Parathyroid adenoma (tissue), 2 donors: ENCODE data around the gene RAN.
"Not testable (repeated sequence)": the region's sequence is repeated elsewhere in the genome, so short reads cannot be mapped to it uniquely, and the experiment has no call there.

Source experiments
- H2AFZ ChIP-seq: fragments of 300-600 bp; sonication (generic); one replicate; pipeline ENCODE4 v1.7.0; 2017; ENCODE audit warnings: antibody characterized with exemption, mild to moderate bottlenecking
- H3K27ac ChIP-seq: fragments of 300-600 bp; sonication (generic); one replicate; pipeline ENCODE4 v1.7.0; 2017
- H3K27me3 ChIP-seq: fragments of 300-600 bp; sonication (generic); one replicate; pipeline ENCODE4 v1.7.0; 2017; ENCODE audit warnings: low read length; ENCODE audit not compliant: control insufficient read depth, insufficient read depth
- H3K36me3 ChIP-seq: fragments of 300-600 bp; sonication (generic); one replicate; pipeline ENCODE4 v1.7.0; 2017; ENCODE audit warnings: low read length; ENCODE audit not compliant: control insufficient read depth, insufficient read depth
- H3K4me1 ChIP-seq: fragments of 300-600 bp; sonication (generic); one replicate; pipeline ENCODE4 v1.7.0; 2017; ENCODE audit warnings: control low read depth
- H3K4me2 ChIP-seq: fragments of 300-600 bp; sonication (generic); one replicate; pipeline ENCODE4 v1.7.0; 2017; ENCODE audit warnings: low read length
- H3K4me3 ChIP-seq: fragments of 300-600 bp; sonication (generic); one replicate; pipeline ENCODE4 v1.7.0; 2017; ENCODE audit warnings: low read depth, low read length
- H3K79me2 ChIP-seq: fragments of 300-600 bp; sonication (generic); one replicate; pipeline ENCODE4 v1.7.0; 2017; ENCODE audit warnings: control low read depth
- H3K9ac ChIP-seq: fragments of 300-600 bp; sonication (generic); one replicate; pipeline ENCODE4 v1.7.0; 2017; ENCODE audit warnings: mild to moderate bottlenecking
- H3K9me3 ChIP-seq: fragments of 300-600 bp; sonication (generic); one replicate; pipeline ENCODE4 v1.7.0; 2017; ENCODE audit warnings: low read length; ENCODE audit not compliant: control insufficient read depth
- CTCF ChIP-seq: fragments of 300-600 bp; sonication (generic); IDR thresholded peaks from one replicate; pipeline ENCODE4 v1.7.0; 2017; ENCODE audit warnings: antibody characterized with exemption, mild to moderate bottlenecking
- donor health status: primary hyperparathyroidism.

Gene RAN

GRCh38 chr12:130879781-130880389 lies 8.0 kb downstream of the RAN start:
- no peak overlapping the region for H3K9ac ChIP-seq

GRCh38 chr12:130880411-130880885 lies 8.6 kb downstream of the RAN start:
- H3K27ac ChIP-seq: no peak overlapping the region
- H3K4me1 ChIP-seq: no peaks in the 10 kb centered on the region
- no peak overlapping the region for H3K4me3 ChIP-seq
- no peak overlapping the region for H3K4me2 ChIP-seq
- no peak overlapping the region for H3K9ac ChIP-seq
- no peak overlapping the region for H2AFZ ChIP-seq
- no peaks in the 10 kb centered on the region for H3K9me3 ChIP-seq
- no peaks in the 10 kb centered on the region for H3K27me3 ChIP-seq
- H3K79me2 ChIP-seq: no peaks in the 10 kb centered on the region
- no peak for TF ChIP-seq CTCF
- H3K36me3 ChIP-seq: no peaks in the 10 kb centered on the region

More at GRCh38 chr12:130879781-130880389, 8.0 kb downstream of the RAN start:
- Histone ChIP-seq H3K36me3 (no peaks in the 10 kb centered on the region), H2AFZ (no peak overlapping the region), H3K4me1 (no peaks in the 10 kb centered on the region), H3K79me2 (no peaks in the 10 kb centered on the region), H3K27me3 (no peaks in the 10 kb centered on the region), H3K4me3 (no peak overlapping the region), H3K9me3 (no peaks in the 10 kb centered on the region), H3K4me2 (no peak overlapping the region), H3K27ac (no peak overlapping the region)
- TF ChIP-seq CTCF: no peak

- H3K36me3 ChIP-seq: no peaks in the 10 kb centered on the region
- no peaks in the 10 kb centered on the region for H3K27me3 ChIP-seq
- H2AFZ ChIP-seq: no peak overlapping the region
- no peaks in the 10 kb centered on the region for H3K4me1 ChIP-seq
- TF ChIP-seq CTCF: no peak
- H3K4me3 ChIP-seq: no peak overlapping the region
- no peak overlapping the region for H3K27ac ChIP-seq
- no peaks in the 10 kb centered on the region for H3K79me2 ChIP-seq
- H3K9me3 ChIP-seq: no peaks in the 10 kb centered on the region
- no peak overlapping the region for H3K4me2 ChIP-seq
- H3K9ac ChIP-seq: no peak overlapping the region
Observed at GRCh38 chr12:130881046-130881445, 9.2 kb downstream of the RAN start.

GRCh38 chr12:130881548-130881947 lies 9.7 kb downstream of the RAN start:
- Histone ChIP-seq H3K9me3 (no peaks in the 10 kb centered on the region), H2AFZ (no peak overlapping the region), H3K4me2 (no peak overlapping the region), H3K36me3 (no peaks in the 10 kb centered on the region), H3K79me2 (no peaks in the 10 kb centered on the region), H3K27ac (no peak overlapping the region), H3K4me1 (no peaks in the 10 kb centered on the region), H3K27me3 (no peaks in the 10 kb centered on the region), H3K9ac (no peak overlapping the region), H3K4me3 (no peak overlapping the region)
- no peak for TF ChIP-seq CTCF

GRCh38 chr12:130887190-130887589 lies 15.3 kb downstream of the RAN start:
- not testable (repeated sequence) for H3K27ac ChIP-seq, H3K79me2 ChIP-seq, H3K9me3 ChIP-seq, H2AFZ ChIP-seq, H3K36me3 ChIP-seq, H3K4me1 ChIP-seq, H3K4me2 ChIP-seq, H3K4me3 ChIP-seq, H3K9ac ChIP-seq, H3K27me3 ChIP-seq
